IPS-18a (cell line): ENCODE results near the gene FRYL.
A peak's percentile ranks its signal among the peaks of the same experiment; 100 is the strongest.

Experiments
- H3K27ac ChIP-seq: one replicate; pipeline ENCODE4 v1.5.1; 2013; ENCODE audit warnings: low read length
- H3K27me3 ChIP-seq: one replicate; pipeline ENCODE4 v1.6.1; 2013; ENCODE audit warnings: mild to moderate bottlenecking, low read length; ENCODE audit not compliant: control insufficient read depth, insufficient read depth
- H3K36me3 ChIP-seq: one replicate; pipeline ENCODE4 v1.6.1; 2013; ENCODE audit warnings: low read depth, low read length; ENCODE audit not compliant: control insufficient read depth
- H3K4me1 ChIP-seq: one replicate; pipeline ENCODE4 v1.6.1; 2013; ENCODE audit warnings: low read depth, low read length; ENCODE audit not compliant: control insufficient read depth
- H3K4me3 ChIP-seq: one replicate; pipeline ENCODE4 v1.5.1; 2013; ENCODE audit warnings: low read length
- H3K9ac ChIP-seq: one replicate; pipeline ENCODE4 v1.6.1; 2013; ENCODE audit warnings: mild to moderate bottlenecking, low read length, moderate library complexity
- H3K9me3 ChIP-seq: one replicate; pipeline ENCODE4 v1.6.1; 2013; ENCODE audit warnings: low read depth, low read length; ENCODE audit not compliant: control insufficient read depth

The FRYL gene

DNA sequence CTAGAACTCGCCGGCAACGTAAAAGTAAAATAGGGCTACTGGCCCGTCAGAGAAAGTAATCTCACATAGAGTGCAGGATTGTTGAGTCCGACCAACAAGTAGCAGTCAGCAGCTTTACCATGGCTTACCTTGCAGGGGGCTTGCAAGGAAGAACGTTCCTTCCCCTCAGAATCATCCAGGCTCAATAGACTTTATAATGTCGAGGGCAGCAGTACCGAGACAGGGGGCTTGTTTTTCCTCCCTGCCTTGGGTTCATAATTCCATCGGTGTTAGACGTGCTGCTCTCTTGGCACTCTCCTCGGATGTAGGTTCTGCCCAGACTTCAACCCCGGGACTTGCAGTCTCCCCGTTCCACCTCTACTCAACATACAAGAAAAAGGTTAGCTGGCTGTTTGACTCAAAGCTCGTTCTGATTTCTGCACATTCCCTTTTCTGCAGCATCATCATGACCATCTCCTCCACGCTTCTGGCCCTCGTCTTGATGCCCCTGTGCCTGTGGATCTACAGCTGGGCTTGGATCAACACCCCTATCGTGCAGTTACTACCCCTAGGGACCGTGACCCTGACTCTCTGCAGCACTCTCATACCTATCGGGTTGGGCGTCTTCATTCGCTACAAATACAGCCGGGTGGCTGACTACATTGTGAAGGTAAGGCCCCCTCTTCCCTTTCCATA, 295.4 kb downstream of the FRYL start:
- Histone ChIP-seq H3K4me1 (peaks cover 13% of the 10 kb centered on the region), H3K4me3 (peak overlapping the region; percentile 62), H3K9ac (no peak overlapping the region), H3K27ac (no peak overlapping the region), H3K27me3 (peaks cover 62% of the 10 kb centered on the region), H3K9me3 (no peaks in the 10 kb centered on the region), H3K36me3 (no peaks in the 10 kb centered on the region)

DNA sequence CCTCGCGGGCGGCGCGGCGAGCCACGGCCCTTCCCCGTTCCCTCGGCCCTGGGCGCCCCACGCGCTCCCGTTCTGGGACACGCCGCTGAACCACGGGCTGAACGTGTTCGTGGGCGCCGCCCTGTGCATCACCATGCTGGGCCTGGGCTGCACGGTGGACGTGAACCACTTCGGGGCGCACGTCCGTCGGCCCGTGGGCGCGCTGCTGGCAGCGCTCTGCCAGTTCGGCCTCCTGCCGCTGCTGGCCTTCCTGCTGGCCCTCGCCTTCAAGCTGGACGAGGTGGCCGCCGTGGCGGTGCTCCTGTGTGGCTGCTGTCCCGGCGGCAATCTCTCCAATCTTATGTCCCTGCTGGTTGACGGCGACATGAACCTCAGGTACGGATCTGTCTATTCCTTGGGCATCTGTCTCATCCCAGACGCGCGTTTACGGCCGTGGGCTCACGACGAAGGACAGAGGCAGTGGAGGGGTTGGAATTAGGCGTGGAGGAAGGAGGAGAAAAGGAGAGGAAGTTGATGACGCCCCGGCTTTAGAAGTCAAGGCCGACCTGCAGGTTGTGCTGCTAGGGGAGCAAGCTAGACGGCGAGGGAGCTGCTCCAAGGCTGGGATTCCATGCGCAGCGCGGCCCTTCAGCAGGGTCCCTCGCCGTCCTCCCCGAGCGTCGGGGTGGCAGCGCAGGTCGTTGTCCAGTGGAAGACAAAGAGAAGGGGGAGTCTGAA, 296.1 kb downstream of the FRYL start:
- no peak overlapping the region for H3K27ac ChIP-seq
- H3K4me1 ChIP-seq: peaks cover 9% of the 10 kb centered on the region
- peak overlapping the region; percentile 62 for H3K4me3 ChIP-seq
- H3K27me3 ChIP-seq: peaks cover 55% of the 10 kb centered on the region
- H3K9me3 ChIP-seq: no peaks in the 10 kb centered on the region
- no peak overlapping the region for H3K9ac ChIP-seq
- no peaks in the 10 kb centered on the region for H3K36me3 ChIP-seq

DNA sequence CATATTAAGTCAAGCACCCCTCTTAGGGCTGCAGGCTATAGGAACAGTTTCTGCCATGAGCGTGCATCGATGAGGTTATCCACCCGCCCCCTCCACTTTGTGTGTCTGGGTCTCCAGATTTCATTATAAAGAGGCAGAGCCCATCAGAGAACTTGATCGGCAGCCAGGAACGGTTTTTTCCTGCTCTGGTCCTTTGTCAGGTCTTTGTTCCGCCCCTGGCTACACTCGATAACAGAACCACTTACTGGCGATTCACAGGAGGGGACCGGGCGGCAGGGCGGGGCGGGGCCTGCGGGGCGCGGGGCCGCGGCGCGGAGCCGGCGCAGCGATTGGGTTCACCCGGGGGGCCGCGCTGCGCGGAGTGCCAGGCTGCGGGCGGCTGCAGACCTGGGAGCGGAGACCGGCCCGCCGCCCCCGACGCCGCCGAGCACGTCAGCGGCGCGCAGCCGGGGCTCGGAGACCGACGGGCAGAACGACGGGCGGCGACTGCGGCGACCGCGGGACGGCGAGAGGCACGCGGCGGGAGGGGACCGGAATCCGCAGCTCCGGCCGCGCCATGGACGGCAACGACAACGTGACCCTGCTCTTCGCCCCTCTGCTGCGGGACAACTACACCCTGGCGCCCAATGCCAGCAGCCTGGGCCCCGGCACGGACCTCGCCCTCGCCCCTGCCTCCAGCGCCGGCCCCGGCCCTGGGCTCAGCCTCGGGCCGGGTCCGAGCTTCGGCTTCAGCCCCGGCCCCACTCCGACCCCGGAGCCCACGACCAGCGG, 296.9 kb downstream of the FRYL start, which contains the start of gene SLC10A4:
SLC10A4 (plus strand) TSS at position 338 of the 771 bp plus-strand sequence; CDS start at position 557, 219 bp downstream.
- Histone ChIP-seq H3K27ac (no peak within 1 kb of the TSS), H3K4me3 (peak within 1 kb of the TSS; percentile 62), H3K9me3 (no peaks in the 10 kb centered on the region), H3K4me1 (peaks cover 9% of the 10 kb centered on the region), H3K36me3 (no peaks in the 10 kb centered on the region), H3K27me3 (peaks cover 48% of the 10 kb centered on the region), H3K9ac (no peak within 1 kb of the TSS)

DNA sequence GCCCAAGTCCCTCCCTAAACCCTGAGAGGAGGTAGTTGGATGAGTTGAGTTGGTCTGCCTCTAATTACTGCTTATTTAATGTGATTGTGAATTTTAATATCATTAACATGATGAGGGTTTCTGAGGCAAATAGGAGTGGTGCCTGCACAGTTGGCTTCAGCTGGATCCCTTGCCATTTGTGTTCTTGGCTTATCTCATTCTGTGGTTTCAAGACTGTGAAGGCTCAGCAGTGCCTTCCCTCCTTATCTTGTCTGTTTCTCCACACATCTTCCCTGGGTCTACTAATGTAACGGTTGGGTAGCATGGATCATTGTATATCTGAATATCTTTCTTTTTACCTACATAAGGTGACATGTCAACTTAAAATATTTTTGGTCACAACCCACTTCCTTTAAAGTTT, 298.5 kb downstream of the FRYL start:
- H3K27ac ChIP-seq: no peak overlapping the region

DNA sequence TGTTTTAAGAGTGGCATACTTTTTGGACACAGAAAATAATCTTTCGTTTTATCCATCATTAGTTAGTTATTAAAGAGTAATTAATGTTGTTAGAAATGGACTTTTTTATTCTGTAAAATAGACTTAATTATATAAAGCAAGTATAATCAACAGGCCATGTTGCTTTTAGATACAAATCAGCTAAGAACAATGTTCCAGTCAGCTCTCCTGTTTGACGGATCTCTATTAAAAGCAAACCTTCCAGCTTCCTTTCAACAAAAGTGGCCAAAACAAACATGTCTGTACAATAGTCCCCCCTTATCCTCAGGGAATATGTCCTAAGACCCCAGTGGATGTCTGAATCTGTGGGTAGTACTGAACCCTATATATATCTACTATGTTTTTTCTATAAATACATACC, 301.8 kb downstream of the FRYL start:
- H3K36me3 ChIP-seq: no peaks in the 10 kb centered on the region
- peaks cover 6% of the 10 kb centered on the region for H3K4me1 ChIP-seq
- H3K4me3 ChIP-seq: no peak overlapping the region
- H3K9me3 ChIP-seq: no peaks in the 10 kb centered on the region
- H3K27me3 ChIP-seq: peaks cover 20% of the 10 kb centered on the region
- H3K27ac ChIP-seq: no peak overlapping the region
- no peak overlapping the region for H3K9ac ChIP-seq

More for the DNA sequence above, 298.5 kb downstream of the FRYL start:
- H3K4me3 ChIP-seq: no peak overlapping the region
- H3K36me3 ChIP-seq: no peaks in the 10 kb centered on the region
- no peaks in the 10 kb centered on the region for H3K9me3 ChIP-seq
- no peak overlapping the region for H3K9ac ChIP-seq
- H3K4me1 ChIP-seq: peaks cover 6% of the 10 kb centered on the region
- H3K27me3 ChIP-seq: peaks cover 45% of the 10 kb centered on the region

DNA sequence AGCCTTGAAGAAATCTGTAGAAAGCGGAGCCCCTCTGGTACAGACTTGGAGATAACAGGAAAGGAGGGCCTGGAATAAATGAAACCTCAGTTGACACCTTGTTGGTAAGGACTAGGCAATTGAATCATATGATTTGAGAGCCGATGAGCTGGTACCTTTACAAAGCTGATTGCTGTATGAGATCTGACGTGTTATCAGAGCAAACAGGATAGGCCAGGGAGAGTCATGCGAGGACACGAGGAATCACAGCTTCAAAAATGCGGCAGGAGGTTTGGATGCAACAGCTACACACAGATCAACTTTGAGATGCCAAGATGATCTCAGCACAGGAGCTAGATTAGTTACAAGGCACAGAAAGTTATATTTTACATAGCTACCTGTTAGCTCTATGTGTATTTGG, 304.3 kb downstream of the FRYL start:
- Histone ChIP-seq H3K4me1 (no peaks in the 10 kb centered on the region), H3K4me3 (no peak overlapping the region), H3K36me3 (no peaks in the 10 kb centered on the region), H3K9me3 (no peaks in the 10 kb centered on the region), H3K27ac (no peak overlapping the region), H3K9ac (no peak overlapping the region), H3K27me3 (no peaks in the 10 kb centered on the region)

DNA sequence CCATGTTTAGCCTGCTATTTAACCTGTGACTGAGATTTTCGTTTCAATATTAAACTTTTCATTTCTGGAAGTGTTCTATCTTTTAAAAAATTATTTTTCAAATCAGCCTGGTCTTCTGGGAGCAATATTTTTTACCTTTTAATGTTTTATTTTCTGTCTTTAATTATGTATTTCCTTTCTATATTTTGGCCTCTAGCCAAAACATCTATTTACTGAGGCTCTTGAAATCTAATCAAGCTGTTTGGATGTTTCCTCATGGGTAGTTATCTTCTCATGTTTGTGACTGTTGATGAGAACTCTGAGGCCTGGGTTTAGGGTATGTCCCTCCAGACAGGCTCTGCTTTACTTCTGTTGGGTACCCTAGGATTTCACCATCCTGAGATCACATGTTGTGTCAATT, 307.3 kb downstream of the FRYL start:
- H3K9me3 ChIP-seq: no peaks in the 10 kb centered on the region
- H3K36me3 ChIP-seq: no peaks in the 10 kb centered on the region
- H3K27me3 ChIP-seq: no peaks in the 10 kb centered on the region
- no peak overlapping the region for H3K9ac ChIP-seq
- no peaks in the 10 kb centered on the region for H3K4me1 ChIP-seq
- no peak overlapping the region for H3K27ac ChIP-seq
- no peak overlapping the region for H3K4me3 ChIP-seq

DNA sequence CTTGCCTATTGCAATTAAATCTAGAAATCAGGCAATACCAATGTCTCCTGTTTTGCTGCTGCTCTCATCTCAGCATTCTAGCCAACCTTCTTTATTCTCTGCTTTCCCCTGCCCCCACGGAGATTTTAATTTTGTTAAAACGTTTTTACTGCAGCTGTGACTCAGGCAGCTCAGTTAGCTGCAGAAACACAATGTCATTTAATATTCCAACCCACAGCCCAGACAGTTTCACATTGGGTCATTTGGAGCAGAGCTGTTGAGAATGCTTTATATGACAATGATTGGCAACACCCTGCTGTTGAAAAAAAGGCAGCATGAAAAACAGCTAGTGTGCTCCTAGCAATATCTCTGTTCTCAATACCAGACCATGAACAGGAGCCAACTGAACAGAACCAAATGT, 309.5 kb downstream of the FRYL start:
- no peaks in the 10 kb centered on the region for H3K36me3 ChIP-seq

DNA sequence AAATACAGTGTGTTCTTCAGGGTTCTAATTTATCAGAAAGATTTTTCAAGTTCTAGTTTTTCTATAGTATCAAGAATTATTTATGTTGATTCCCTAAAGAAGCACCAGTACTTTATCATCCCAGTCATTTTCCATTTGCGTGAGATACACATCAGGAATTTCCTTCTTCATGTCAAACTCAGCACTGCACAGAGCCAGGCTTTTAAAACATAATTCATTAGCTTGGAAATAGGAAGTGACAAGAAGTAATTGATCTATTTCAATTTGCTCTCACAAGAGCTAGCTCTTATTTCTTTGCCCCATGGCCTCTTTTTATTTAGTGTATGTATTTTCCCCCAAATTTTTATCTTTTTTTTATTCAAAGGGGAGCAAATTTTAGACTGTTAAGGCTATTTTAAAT, 309.9 kb downstream of the FRYL start:
- Histone ChIP-seq H3K9ac (no peak overlapping the region), H3K27me3 (no peaks in the 10 kb centered on the region), H3K27ac (no peak overlapping the region), H3K4me1 (no peaks in the 10 kb centered on the region), H3K9me3 (no peaks in the 10 kb centered on the region), H3K4me3 (no peak overlapping the region), H3K36me3 (no peaks in the 10 kb centered on the region)

More for the DNA sequence above, 309.5 kb downstream of the FRYL start:
- Histone ChIP-seq H3K9me3 (no peaks in the 10 kb centered on the region), H3K27me3 (no peaks in the 10 kb centered on the region), H3K27ac (no peak overlapping the region), H3K9ac (no peak overlapping the region), H3K4me1 (no peaks in the 10 kb centered on the region), H3K4me3 (no peak overlapping the region)

DNA sequence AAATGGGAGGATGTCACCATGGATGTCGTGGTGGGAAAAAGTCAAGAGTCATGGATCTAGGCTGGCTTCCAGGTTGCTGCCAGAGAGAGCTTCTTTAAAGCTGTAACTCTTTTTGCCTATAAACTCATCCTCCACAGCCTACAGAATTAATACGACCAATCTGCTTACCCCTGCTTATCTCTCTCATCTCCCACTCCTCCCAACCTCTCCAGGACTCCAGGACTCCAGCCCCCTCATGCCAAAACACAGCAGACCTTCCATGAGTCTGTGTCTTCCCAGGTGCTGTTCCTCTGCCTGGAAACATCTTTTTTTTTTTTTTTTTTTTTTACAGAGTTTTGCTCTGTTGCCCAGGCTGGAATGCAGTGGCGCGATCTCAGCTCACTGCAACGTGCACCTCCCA, 312.2 kb downstream of the FRYL start:
- Histone ChIP-seq H3K27me3 (no peaks in the 10 kb centered on the region), H3K4me1 (no peaks in the 10 kb centered on the region), H3K27ac (no peak overlapping the region), H3K36me3 (no peaks in the 10 kb centered on the region), H3K4me3 (no peak overlapping the region), H3K9me3 (no peaks in the 10 kb centered on the region), H3K9ac (no peak overlapping the region)

DNA sequence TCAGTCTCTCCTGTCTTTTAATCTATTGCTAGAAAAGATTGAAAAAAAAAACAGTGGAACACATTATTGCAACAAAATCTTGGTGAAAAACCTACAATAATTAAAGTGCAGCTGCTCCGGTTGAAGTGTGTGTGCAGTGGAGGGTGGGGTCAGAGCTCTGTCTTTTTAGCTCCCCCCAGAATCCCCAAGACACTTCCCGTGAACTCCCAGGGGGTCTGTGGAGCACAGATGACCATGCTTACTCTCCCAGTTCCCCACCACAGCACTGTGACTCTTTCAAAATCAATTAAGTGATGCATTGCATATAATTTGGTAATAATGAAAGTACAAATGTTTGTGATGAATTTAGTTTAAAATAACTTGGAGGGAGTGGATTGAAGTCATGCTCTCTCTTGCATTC, 312.6 kb downstream of the FRYL start:
- no peaks in the 10 kb centered on the region for H3K27me3 ChIP-seq
- no peak overlapping the region for H3K9ac ChIP-seq
- no peaks in the 10 kb centered on the region for H3K36me3 ChIP-seq
- H3K9me3 ChIP-seq: no peaks in the 10 kb centered on the region
- H3K4me1 ChIP-seq: no peaks in the 10 kb centered on the region
- no peak overlapping the region for H3K4me3 ChIP-seq
- H3K27ac ChIP-seq: no peak overlapping the region
